ENCODE measurements around the gene DCUN1D1. TPM values are rescaled to one million over a fixed set of nuclear protein-coding genes. Genes with fewer than 3 reads are reported as not detected.

The DCUN1D1 gene
- total RNA-seq, 1 experiment from 2014 or later = 71.7 TPM

DNA sequence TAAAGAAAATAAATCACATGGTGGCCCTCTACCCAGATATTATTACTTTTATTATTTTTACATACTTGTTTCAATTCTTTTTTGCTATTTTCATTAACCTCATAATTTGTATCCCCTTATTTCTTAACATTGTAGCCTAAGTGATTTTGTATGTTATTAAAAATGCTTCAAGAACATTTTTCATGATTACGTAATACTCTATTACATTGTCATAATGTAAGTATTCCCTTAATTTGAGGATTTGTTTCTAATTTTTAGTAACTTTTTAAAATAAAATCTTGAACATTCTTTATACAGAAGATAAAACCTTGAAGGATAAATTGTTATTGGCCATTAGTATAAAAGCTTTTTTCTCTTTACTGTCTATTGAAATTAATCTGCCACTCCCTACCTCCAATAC lies 89.0 kb downstream of the DCUN1D1 start:
- Histone ChIP-seq H3K56ac (ENCODE audit: insufficient read length, low read depth, low read length) (no peak overlapping the region), H4K8ac (replicated peaks; ENCODE audit: insufficient read length, low read depth, low read length) (no peak overlapping the region), H3K23me2 (ENCODE audit: insufficient read length, low read depth, low read length, poor library complexity, severe bottlenecking) (no peaks in the 10 kb centered on the region), H3K4me2 (ENCODE audit: insufficient read depth, insufficient read length, low read length) (no peak overlapping the region), H3K4ac (ENCODE audit: low read depth, low read length) (no peak overlapping the region), H2AFZ (ENCODE audit: low read length) (no peak overlapping the region), H3K27ac (ENCODE audit: insufficient read length, low read depth, low read length) (no peak overlapping the region), H3K9ac (ENCODE audit: extremely low read depth, insufficient read length, low read length) (no peak overlapping the region), H3K9me3 (ENCODE audit: control insufficient read depth, low read depth, low read length) (no peaks in the 10 kb centered on the region), H3K4me1 (ENCODE audit: insufficient read depth, low read length) (no peaks in the 10 kb centered on the region), H4K20me1 (ENCODE audit: control insufficient read depth, insufficient read depth, insufficient read length) (no peaks in the 10 kb centered on the region), H2BK15ac (ENCODE audit: low read depth, low read length) (no peak overlapping the region), H3K79me1 (ENCODE audit: insufficient read depth, low read depth, low read length, poor library complexity, severe bottlenecking) (no peaks in the 10 kb centered on the region), H3K23ac (ENCODE audit: insufficient read length, low read depth, low read length) (no peak overlapping the region), H2BK120ac (ENCODE audit: low read depth, low read length, poor library complexity, severe bottlenecking) (no peak overlapping the region), H2BK5ac (ENCODE audit: insufficient read length, low read length) (no peak overlapping the region), H3K14ac (ENCODE audit: insufficient read depth, low read length) (no peak overlapping the region), H3K27me3 (ENCODE audit: insufficient read depth, low read length) (no peaks in the 10 kb centered on the region), H3K18ac (ENCODE audit: insufficient read length, low read depth, low read length) (no peak overlapping the region), H4K5ac (ENCODE audit: insufficient read length, low read depth, low read length) (no peak overlapping the region), H2BK20ac (ENCODE audit: low read depth, low read length, poor library complexity, severe bottlenecking) (no peak overlapping the region), H4K91ac (ENCODE audit: insufficient read length, low read depth, low read length) (no peak overlapping the region), H3T11ph (ENCODE audit: low read length) (no peak overlapping the region), H2AK5ac (ENCODE audit: insufficient read length, low read length) (no peak overlapping the region), H2BK12ac (ENCODE audit: insufficient read length, low read depth, low read length) (no peak overlapping the region), H3K79me2 (ENCODE audit: insufficient read depth, low read length) (no peaks in the 10 kb centered on the region)
- Mint-ChIP-seq H3K4me1 (no peaks in the 10 kb centered on the region), H3K36me3 (ENCODE audit: insufficient read depth in 1 of 3, low read depth in 3 of 3) (no peaks in the 10 kb centered on the region; a peak in 2 of 7 replicates), H3K27me3 (ENCODE audit: low read depth) (no peaks in the 10 kb centered on the region), H3K4me3 (no peak overlapping the region), H3K9me3 (no peaks in the 10 kb centered on the region), H3K27ac (no peak overlapping the region)
- whole genome bisulfite sequencing (ENCODE audit: extremely low coverage, insufficient read length, low lambda C conversion rate) = no CpG with 5 or more reads among the region's 1 CpG
- DNase-seq = no peak
- TF ChIP-seq, protein P1, sequence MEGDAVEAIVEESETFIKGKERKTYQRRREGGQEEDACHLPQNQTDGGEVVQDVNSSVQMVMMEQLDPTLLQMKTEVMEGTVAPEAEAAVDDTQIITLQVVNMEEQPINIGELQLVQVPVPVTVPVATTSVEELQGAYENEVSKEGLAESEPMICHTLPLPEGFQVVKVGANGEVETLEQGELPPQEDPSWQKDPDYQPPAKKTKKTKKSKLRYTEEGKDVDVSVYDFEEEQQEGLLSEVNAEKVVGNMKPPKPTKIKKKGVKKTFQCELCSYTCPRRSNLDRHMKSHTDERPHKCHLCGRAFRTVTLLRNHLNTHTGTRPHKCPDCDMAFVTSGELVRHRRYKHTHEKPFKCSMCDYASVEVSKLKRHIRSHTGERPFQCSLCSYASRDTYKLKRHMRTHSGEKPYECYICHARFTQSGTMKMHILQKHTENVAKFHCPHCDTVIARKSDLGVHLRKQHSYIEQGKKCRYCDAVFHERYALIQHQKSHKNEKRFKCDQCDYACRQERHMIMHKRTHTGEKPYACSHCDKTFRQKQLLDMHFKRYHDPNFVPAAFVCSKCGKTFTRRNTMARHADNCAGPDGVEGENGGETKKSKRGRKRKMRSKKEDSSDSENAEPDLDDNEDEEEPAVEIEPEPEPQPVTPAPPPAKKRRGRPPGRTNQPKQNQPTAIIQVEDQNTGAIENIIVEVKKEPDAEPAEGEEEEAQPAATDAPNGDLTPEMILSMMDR (conservative IDR thresholded peaks at IDR 0.05) = no peak
